Fibroblast of the aortic adventitia (primary cell): ENCODE data around the gene SH3GL1. TPM values are rescaled to one million over a fixed set of nuclear protein-coding genes. Genes with fewer than 3 reads are reported as not detected.
"Not testable (repeated sequence)": the region's sequence is repeated elsewhere in the genome, so short reads cannot be mapped to it uniquely, and the experiment has no call there.

Experiments
- DNase-seq: peaks from one replicate; pipeline ENCODE4 v3.0.0-alpha.2; 2010; ENCODE audit warnings: low read depth
- H3K4me3 ChIP-seq: 2 replicates; pipeline ENCODE4 v1.5.1; 2011; ENCODE audit warnings: low read depth, mild to moderate bottlenecking, control low read depth, low read length, moderate library complexity
- CTCF ChIP-seq: IDR thresholded peaks from 2 replicates; pipeline ENCODE4 v1.5.1; 2011; ENCODE audit warnings: mild to moderate bottlenecking, low read length, control low read depth, inconsistent platforms; ENCODE audit not compliant: insufficient read depth
- total RNA-seq: library from RNA; depleted of rRNA; stranded (reverse); fragments of >200 nt; gene quantifications from 2 replicates; pipeline ENCODE4 v1.2.3, GENCODE V29; 2012; ENCODE audit warnings: low replicate concordance

SH3GL1 gene
- total RNA-seq, 1 donor, result 97.2 TPM

GRCh38 chr19:4357095-4357797 lies 43.1 kb downstream of the SH3GL1 start:
- no peak for TF ChIP-seq CTCF
- DNase-seq, result no peak
- no peak overlapping the region for H3K4me3 ChIP-seq

DNA sequence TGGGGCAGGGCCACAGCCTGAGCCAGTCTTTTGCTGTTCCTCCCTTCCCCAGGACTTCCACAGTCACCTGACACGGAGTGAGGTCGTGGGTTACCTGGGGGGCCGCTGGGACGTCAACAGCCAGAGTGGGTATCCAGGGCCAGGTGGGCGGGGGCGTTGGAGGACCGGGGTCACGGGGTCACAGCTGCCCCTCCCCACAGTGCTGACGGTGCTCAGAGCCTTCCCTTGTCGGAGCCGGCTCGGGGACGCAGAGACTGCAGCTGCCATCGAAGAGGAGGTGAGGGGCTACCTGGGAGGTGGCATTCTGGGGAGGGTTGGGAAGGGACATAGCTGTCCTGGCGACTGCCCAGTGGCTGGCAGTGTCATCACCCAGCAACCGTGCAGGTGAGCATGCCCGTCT lies 45.5 kb downstream of the SH3GL1 start:
- TF ChIP-seq CTCF, result no peak
- DNase-seq, result no peak
- no peak overlapping the region for H3K4me3 ChIP-seq

DNA sequence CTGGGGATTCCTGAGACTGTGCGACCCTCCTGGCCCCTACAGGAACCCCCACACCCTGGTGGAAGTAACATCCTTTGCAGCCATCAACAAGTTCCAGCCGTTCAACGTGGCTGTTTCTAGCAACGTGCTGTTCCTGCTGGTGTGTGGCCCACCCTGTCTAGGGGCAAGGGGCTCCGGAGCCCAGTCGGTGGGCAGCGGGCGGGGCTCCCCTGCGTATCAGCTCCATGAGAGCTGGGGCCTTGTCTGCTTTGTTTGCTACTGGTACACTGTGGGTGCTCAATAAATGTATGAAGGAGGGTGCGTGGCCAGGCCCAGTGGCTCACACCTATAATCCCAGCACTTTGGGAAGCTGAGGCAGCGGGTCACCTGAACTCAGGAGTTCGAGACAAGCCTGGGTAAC lies 46.1 kb downstream of the SH3GL1 start:
- no peak for TF ChIP-seq CTCF
- H3K4me3 ChIP-seq, result no peak overlapping the region
- no peak for DNase-seq

GRCh38 chr19:4352701-4353121 lies 47.6 kb downstream of the SH3GL1 start:
- peak; percentile 92 for TF ChIP-seq CTCF

GRCh38 chr19:4350726-4351125 lies 49.6 kb downstream of the SH3GL1 start:
- no peak for DNase-seq
- no peak for TF ChIP-seq CTCF
- H3K4me3 ChIP-seq, result no peak overlapping the region

More at GRCh38 chr19:4352701-4353121, 47.6 kb downstream of the SH3GL1 start:
- DNase-seq, result peak; percentile 79
- H3K4me3 ChIP-seq, result no peak overlapping the region

DNA sequence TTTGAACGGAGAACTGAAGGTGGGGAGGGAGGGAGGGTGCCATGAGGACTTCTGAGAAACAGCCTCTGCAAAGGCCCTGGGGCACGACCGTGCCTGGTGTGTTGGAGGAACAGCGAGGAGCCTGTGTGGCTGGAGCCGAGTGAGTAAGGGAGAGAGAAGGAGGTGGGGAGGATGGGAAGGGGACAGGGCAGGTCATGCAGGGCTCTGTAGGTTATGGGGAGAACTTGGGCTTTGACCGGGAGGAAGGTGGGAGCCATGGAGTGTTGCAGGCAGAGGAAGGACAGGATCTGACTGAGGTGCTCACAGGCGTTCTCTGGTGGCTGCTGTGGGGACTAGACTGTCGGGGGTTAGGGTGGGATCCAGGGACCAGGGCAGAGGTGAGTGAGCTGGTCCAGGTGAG lies 50.2 kb downstream of the SH3GL1 start:
- no peak for DNase-seq
- no peak overlapping the region for H3K4me3 ChIP-seq
- no peak for TF ChIP-seq CTCF

DNA sequence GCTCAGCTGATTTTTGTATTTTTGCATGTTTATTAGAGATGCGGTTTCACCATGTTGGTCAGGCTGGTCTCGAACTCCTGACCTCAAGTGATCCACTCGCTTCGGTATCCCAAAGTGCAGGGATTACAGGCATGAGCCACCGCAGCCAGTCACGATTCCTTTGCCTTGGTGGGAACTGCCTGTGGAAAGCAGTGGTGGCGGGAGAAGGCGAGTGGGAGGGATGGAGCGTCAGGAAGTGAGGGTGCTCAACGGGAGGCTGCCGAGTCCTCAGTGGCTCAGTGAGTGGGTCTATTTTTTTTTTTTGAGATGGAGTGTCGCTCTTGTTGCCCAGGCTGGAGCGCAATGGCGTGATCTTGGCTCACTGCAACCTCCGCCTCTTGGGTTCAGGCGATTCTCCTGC lies 51.1 kb downstream of the SH3GL1 start:
- not testable (repeated sequence) for H3K4me3 ChIP-seq, DNase-seq
